Uterus (tissue), 4 donors: ENCODE measurements around the gene POLA2. TPM values are rescaled to one million over a fixed set of nuclear protein-coding genes. Genes with fewer than 3 reads are reported as not detected.

Source experiments
- DNase-seq, 2 donors: peaks; one replicate each; pipeline ENCODE4 v3.0.0-alpha.2; 2019 to 2020
- H3K27ac ChIP-seq, 2 donors: fragments of 200-600 bp; sonication (generic); 1 replicate in 1 of 2; 2 replicates in 1 of 2; pipeline ENCODE4 v1.5.1; 2016 to 2018
- H3K27me3 ChIP-seq, 2 donors: fragments of 200-600 bp; sonication (generic); one replicate each; pipeline ENCODE4 v1.5.1; 2018 to 2019; ENCODE audit warnings: control low read depth in 1 of 2
- H3K36me3 ChIP-seq, 2 donors: fragments of 200-600 bp; sonication (generic); one replicate each; pipeline ENCODE4 v1.5.1; 2019; ENCODE audit warnings: control low read depth in 1 of 2
- H3K4me1 ChIP-seq, 2 donors: fragments of 200-600 bp; sonication (generic); one replicate each; pipeline ENCODE4 v1.5.1; 2018 to 2019; ENCODE audit warnings: control low read depth in 1 of 2
- H3K4me3 ChIP-seq, 2 donors: fragments of 200-600 bp; sonication (generic); 1 replicate in 1 of 2; 2 replicates in 1 of 2; pipeline ENCODE4 v1.5.1; 2018 to 2019; ENCODE audit warnings: mild to moderate bottlenecking in 1 of 2
- H3K9me3 ChIP-seq, 2 donors: fragments of 200-600 bp; sonication (generic); one replicate each; pipeline ENCODE4 v1.5.1; 2019; ENCODE audit warnings: control low read depth in 1 of 2
- POLR2A ChIP-seq, 2 donors: fragments of 450-650 bp; IDR thresholded peaks; one replicate each; pipeline ENCODE4 v1.6.1; 2016; ENCODE audit warnings: antibody characterized with exemption in 2 of 2, mild to moderate bottlenecking in 1 of 2, moderate library complexity in 1 of 2
- intact Hi-C: fragments of 100-400 bp; cut with DNase I; formaldehyde crosslinking; loops from one replicate; pipeline ENCODE4 v1.15.1; 2023; ENCODE audit warnings: low total_unique reads
- total RNA-seq, 4 donors: library from RNA; depleted of rRNA in 3 of 4; stranded (reverse); fragments of >200 nt in 3 of 4; gene quantifications; one replicate each; pipeline versions ENCODE4 v1.1.0 to v1.2.4, GENCODE V29; 2014 to 2023
- TF ChIP-seq, protein P1 (sequence below), 4 experiments: fragments of 200-600 bp in 2 of 4; fragments of 450-650 bp in 2 of 4; sonication (generic) in 2 of 4; IDR thresholded peaks; one replicate each; pipeline ENCODE4 v1.5.1; 2016 to 2019; ENCODE audit warnings: antibody characterized with exemption in 4 of 4, mild to moderate bottlenecking in 2 of 4, moderate library complexity in 1 of 4
- donor health status: DM: yes; HTN: yes; CAD: no.

The POLA2 gene
- total RNA-seq, 4 donors from 2014 or later: 3.3 to 13.5 (median 7.6) TPM

DNA sequence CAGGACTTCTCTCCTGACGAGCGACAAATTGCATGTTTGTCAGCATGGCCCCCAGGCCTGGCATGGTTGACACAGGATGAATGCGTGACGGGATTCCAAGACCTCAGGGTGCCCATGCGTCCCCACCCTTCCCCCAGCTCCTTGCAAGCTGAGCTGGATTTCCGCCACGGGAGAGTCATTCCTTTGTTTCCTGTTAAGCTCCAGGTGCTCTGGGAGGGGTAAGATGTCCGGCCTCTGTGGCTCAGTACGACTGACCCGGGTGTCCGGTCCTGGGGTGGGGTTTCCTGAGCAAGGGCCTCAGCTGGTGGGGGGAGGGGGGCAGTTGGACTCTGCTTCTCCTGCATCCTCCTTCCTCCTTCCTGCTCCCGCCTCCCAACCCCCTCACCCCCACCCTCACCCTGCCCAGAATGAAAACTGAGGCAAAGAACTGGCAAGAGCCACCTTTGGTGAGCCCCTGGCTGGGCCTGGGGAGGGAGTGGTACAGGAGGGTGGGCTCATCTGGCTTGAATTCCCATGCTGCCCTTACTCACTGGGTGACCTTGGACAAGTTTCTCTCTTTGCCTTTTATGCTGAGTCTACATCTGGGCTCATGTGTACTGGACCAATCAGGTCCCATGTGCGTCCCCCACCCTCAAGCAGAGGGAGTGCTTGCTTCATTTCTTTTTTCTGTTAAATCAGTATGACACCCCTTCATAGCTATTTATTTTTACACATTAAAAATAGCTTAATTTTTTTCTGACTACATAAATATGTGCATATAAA lies 55.4 kb downstream of the POLA2 start:
- TF ChIP-seq, protein P1, sequence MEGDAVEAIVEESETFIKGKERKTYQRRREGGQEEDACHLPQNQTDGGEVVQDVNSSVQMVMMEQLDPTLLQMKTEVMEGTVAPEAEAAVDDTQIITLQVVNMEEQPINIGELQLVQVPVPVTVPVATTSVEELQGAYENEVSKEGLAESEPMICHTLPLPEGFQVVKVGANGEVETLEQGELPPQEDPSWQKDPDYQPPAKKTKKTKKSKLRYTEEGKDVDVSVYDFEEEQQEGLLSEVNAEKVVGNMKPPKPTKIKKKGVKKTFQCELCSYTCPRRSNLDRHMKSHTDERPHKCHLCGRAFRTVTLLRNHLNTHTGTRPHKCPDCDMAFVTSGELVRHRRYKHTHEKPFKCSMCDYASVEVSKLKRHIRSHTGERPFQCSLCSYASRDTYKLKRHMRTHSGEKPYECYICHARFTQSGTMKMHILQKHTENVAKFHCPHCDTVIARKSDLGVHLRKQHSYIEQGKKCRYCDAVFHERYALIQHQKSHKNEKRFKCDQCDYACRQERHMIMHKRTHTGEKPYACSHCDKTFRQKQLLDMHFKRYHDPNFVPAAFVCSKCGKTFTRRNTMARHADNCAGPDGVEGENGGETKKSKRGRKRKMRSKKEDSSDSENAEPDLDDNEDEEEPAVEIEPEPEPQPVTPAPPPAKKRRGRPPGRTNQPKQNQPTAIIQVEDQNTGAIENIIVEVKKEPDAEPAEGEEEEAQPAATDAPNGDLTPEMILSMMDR (IDR thresholded peaks at IDR 0.05): no peak
- TF ChIP-seq POLR2A (IDR thresholded peaks at IDR 0.05): no peak
- H3K27ac ChIP-seq: peak overlapping the region; percentile 91 to 94
- peak; percentile 71 to 87 for DNase-seq
- peaks cover 0 to 8% of the 10 kb centered on the region in 2 donors for H3K4me1 ChIP-seq
- H3K9me3 ChIP-seq: no peaks in the 10 kb centered on the region
- H3K27me3 ChIP-seq: no peaks in the 10 kb centered on the region
- intact Hi-C loops: no loop called here
- H3K4me3 ChIP-seq: peak overlapping the region; percentile 91 to 99
- no peaks in the 10 kb centered on the region for H3K36me3 ChIP-seq

DNA sequence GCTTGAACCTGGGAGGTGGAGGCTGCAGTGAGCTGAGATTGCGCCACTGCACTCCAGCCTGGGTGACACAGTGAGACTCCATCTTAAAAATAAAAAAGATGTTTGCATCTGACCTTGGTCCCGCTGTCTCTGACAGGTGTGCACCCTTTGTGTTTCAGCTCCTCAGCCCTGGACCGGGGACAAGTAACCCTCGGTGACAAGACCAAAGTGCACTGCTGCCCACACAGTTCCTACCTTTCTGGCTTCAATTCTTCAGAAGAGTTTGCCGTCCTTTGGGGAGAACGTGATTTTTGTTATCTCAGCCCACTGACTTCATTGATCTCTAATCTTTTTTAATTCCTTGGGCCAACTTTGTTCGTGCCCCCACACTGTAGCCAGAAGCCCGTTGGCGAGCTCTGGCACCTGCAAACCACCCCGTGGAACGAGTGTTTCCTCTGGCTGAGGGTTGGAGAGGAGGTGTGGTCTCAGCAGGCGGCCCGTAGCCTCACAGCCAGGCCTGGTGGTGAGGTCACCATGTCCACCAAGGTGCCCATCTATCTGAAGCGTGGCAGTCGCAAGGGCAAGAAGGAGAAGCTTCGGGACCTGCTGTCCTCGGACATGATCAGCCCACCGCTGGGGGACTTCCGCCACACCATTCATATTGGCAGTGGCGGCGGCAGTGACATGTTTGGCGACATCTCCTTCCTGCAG lies 58.8 kb downstream of the POLA2 start:
- Histone ChIP-seq H3K9me3 (no peaks in the 10 kb centered on the region), H3K4me1 (peaks cover 0 to 8% of the 10 kb centered on the region in 2 donors), H3K27ac (peak overlapping the region; percentile 12 to 57), H3K36me3 (no peaks in the 10 kb centered on the region), H3K4me3 (no peak overlapping the region), H3K27me3 (no peaks in the 10 kb centered on the region)
- TF ChIP-seq, protein P1 (IDR thresholded peaks at IDR 0.05): no peak
- no peak for TF ChIP-seq POLR2A (IDR thresholded peaks at IDR 0.05)
- intact Hi-C loops: no loop called here
- DNase-seq: no peak

DNA sequence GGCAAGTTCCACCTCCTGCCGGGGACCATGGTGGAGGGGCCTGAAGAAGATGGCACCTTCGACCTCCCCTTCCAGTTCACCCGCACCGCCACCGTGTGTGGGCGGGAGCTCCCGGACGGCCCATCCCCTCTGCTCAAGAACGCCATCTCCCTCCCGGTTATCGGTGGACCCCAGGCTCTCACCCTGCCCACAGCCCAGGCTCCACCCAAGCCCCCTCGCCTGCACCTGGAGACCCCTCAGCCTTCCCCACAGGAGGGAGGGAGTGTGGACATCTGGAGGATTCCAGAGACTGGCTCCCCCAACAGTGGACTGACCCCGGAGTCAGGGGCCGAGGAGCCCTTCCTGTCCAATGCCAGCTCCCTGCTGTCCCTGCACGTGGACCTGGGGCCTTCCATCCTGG lies 59.3 kb downstream of the POLA2 start:
- Histone ChIP-seq H3K4me3 (no peak overlapping the region), H3K36me3 (no peaks in the 10 kb centered on the region), H3K27me3 (no peaks in the 10 kb centered on the region), H3K4me1 (peaks cover 0 to 8% of the 10 kb centered on the region in 2 donors), H3K9me3 (no peaks in the 10 kb centered on the region), H3K27ac (peak overlapping the region; percentile 12 to 57)
- no peak for DNase-seq
- intact Hi-C loops: no loop called here
- TF ChIP-seq, protein P1 (IDR thresholded peaks at IDR 0.05): no peak
- no peak for TF ChIP-seq POLR2A (IDR thresholded peaks at IDR 0.05)

DNA sequence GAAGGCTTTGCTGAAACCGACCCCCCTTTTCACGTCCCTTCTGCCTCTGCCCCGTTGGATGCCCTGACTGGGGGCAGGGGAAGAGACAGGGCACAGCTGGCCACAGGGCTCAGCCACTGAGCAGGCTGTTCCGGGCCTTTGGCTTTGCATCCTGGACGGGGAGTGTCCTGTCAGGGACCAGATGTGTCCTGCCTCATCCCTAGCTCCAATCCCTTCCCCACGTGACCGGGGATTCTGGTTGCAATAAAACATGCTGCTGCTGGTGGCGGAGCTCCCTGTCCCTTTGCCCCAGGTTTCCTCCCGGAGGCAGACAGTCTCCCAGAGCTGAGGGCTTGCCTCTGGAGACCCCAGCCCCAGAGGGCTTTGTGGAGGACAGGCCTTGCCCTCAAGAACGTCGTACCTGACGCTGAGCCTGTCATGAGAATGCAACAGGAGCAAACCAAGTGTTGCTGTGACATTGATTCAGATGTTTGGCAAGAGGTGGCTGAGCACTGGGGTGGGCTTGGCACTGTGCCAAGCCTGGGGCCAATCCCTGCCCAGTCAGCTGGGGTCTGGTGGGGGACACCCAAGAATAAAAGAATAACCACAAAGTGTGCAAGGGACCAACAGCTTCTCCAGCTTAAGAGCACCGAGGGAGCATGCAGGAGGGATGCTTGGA lies 60.2 kb downstream of the POLA2 start:
- Histone ChIP-seq H3K4me1 (peaks cover 0 to 8% of the 10 kb centered on the region in 2 donors), H3K36me3 (no peaks in the 10 kb centered on the region), H3K9me3 (no peaks in the 10 kb centered on the region), H3K4me3 (no peak overlapping the region), H3K27me3 (no peaks in the 10 kb centered on the region), H3K27ac (peak overlapping the region; percentile 12 to 57)
- intact Hi-C loops: no loop called here
- TF ChIP-seq, protein P1 (IDR thresholded peaks at IDR 0.05): no peak
- no peak for TF ChIP-seq POLR2A (IDR thresholded peaks at IDR 0.05)
- DNase-seq: peak; percentile 50 to 65
